Left kidney (tissue), 8 donors: ENCODE results near the gene MAGEB6. TPM values are rescaled to one million over a fixed set of nuclear protein-coding genes. Genes with fewer than 3 reads are reported as not detected.
"Not testable (repeated sequence)": the region's sequence is repeated elsewhere in the genome, so short reads cannot be mapped to it uniquely, and the experiment has no call there.

ENCODE experiments used
- DNase-seq: peaks from one replicate; pipeline ENCODE4 v3.0.0-alpha.2; 2013
- long read RNA-seq, 8 donors: transcript quantifications; one replicate each; lab custom pipeline, GENCODE V29; 2026
- polyA plus RNA-seq: library from polyadenylated mRNA; unstranded; fragments of 120-200 nt; gene quantifications from one replicate; pipeline ENCODE4 v1.2.1, GENCODE V29; 2013; ENCODE audit not compliant: insufficient read length

Gene MAGEB6
- polyA plus RNA-seq = not detected
- long read RNA-seq, donor 1 = 0 reads
- long read RNA-seq, donor 2 = 0 reads
- long read RNA-seq, donor 3 = 0 reads
- long read RNA-seq, donor 4 = 0 reads
- long read RNA-seq, donor 5 = 0 reads
- long read RNA-seq, donor 6 = 0 reads
- long read RNA-seq, donor 7 = 0 reads
- long read RNA-seq, donor 8 = 0 reads

GRCh38 chrX:26192204-26192603 is at the start of gene MAGEB6:
Gene MAGEB6 (plus strand): TSS chrX:26192440. CDS start chrX:26193847, 1,407 bp downstream.
- DNase-seq = no peak

DNA sequence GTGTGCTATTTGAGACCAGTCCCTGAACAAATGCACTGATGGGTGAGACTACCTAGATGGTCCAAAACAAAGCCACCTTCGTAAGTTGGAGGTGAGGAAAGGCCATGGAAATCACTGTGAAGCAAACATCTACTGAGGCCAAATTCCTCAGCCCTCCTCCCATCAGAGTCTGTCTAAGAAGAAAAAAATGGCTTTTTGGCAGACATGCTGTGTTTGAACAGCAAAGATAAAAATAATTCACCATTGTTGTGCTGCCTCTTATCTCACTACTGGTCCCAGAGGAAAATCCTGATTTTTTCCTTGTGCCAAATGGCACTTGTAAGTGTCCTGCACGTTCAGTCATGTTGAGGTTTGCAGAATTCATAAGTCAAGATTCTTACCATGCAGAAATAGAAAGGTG is 46.2 kb upstream of the MAGEB6 start:
- no peak for DNase-seq

DNA sequence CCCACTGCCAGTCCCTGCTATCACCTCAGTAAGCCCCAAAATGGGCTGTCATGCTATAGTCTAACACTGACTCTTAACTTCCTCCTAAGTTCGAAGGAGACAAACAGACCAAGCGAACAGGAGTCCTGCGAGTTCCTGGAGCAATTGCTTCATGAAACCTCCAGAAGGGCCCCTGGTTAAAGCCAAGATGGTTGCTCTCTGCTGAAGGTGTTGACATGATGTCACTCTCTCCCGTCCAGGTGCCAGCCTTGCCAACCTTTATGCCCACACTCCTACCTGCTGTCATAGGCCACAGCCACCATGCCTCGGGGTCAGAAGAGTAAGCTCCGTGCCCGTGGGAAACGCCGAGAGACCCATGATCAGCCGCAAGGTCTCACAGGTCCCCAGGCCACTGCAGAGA is 31.9 kb upstream of the MAGEB6 start, which contains the start of gene MAGEB6B:
MAGEB6B (plus strand) TSS at position 301 of the 400 bp plus-strand sequence; CDS start at position 301, 0 bp downstream.
- no peak for DNase-seq

DNA sequence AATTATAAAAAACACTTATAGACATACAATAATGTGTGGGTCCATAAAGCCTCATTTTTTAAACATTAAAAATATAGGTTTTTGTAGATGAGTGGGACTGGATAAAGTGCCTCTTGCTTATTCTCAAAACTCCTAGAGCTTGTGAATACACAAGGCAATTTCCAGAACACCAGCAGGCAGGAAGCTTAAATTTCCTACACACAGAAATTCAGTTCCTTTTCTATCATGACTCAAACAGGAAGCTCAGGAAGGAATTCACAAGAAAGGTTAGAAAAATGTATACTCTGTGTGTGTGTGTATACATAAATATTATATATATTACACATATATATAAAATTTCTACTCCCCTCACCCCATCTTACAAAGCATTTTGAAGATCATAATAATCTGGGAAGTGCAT is 11.3 kb downstream of the MAGEB6 start:
- DNase-seq = no peak

GRCh38 chrX:26204717-26205116 is 12.5 kb downstream of the MAGEB6 start:
- DNase-seq = not testable (repeated sequence)

GRCh38 chrX:26208012-26208411 is 15.8 kb downstream of the MAGEB6 start:
- DNase-seq = no peak

DNA sequence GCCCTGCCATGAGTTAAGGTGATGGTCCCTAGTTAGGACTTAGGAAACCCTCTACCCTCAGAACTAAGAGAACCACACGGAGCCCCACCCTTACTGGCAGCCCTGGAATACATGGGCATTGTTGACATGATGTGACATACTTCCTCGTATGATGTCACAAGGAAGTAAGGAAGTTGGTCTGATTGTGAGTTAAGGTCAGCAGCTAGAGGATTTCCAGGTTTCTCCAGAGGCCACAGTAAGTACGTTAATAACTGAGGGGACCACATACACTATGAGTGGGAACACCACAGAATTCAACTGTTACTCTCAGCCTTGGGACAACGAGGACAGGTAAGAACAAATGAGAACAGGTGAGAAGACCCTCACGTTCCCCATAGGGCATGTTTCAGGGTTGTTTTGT is 23.6 kb downstream of the MAGEB6 start, which contains the start of gene MAGEB5:
MAGEB5 (plus strand) TSS at position 301 of the 400 bp plus-strand sequence. CDS start 1,133 bp downstream, outside the sequence.
- no peak for DNase-seq

GRCh38 chrX:26219351-26219750 is 27.1 kb downstream of the MAGEB6 start:
- no peak for DNase-seq

- DNase-seq = no peak
Measured at GRCh38 chrX:26234177-26234576, 41.9 kb downstream of the MAGEB6 start.

Other genes starting within 250 kb of the MAGEB6 start
- gene MAGEB18, start 54.1 kb upstream of the MAGEB6 start, polyA plus RNA-seq = not detected
- not detected for gene MAGEB6B, start 31.8 kb upstream of the MAGEB6 start, polyA plus RNA-seq
- not detected for gene MAGEB5, start 23.7 kb downstream of the MAGEB6 start, polyA plus RNA-seq